OCI-LY7 (cell line): ENCODE measurements around the gene ROBO1. TPM values are rescaled to one million over a fixed set of nuclear protein-coding genes. Genes with fewer than 3 reads are reported as not detected.

Experiments
- BruUV-seq: library from RNA; stranded (reverse); fragments of 400-500 nt; replicated peaks from 2 replicates; lab custom pipeline; 2021; lab: Mats Ljungman, UMichigan
- CTCF ChIA-PET: fragments of 300-600 bp; sonication (Branson Sonifier 250); formaldehyde crosslinking; loops from one replicate; lab custom pipeline; 2022; ENCODE audit warnings: antibody characterized with exemption; ENCODE audit not compliant: unreplicated experiment; lab: Charles Lee
- POLR2A ChIA-PET: fragments of 300-600 bp; sonication (Branson Sonifier 250); formaldehyde crosslinking; loops from one replicate; lab custom pipeline; 2022; ENCODE audit warnings: antibody characterized with exemption; lab: Charles Lee
- DNase-seq: peaks from one replicate; pipeline ENCODE4 v3.0.0-alpha.2; 2015; ENCODE audit warnings: low spot score
- H2AFZ ChIP-seq: fragments of 200-600 bp; sonication (generic), shearing (Covaris generic); 2 replicates; pipeline ENCODE4 v1.6.1; 2014; ENCODE audit warnings: mild to moderate bottlenecking, antibody characterized with exemption, low read length, moderate library complexity
- H3K27ac ChIP-seq: fragments of 200-600 bp; sonication (generic); 2 replicates; pipeline ENCODE4 v1.5.1; 2014; ENCODE audit warnings: mixed run types, low read depth, mild to moderate bottlenecking, moderate library complexity, low read length, inconsistent platforms; ENCODE audit not compliant: poor library complexity, severe bottlenecking
- H3K36me3 ChIP-seq: fragments of 200-600 bp; sonication (generic); 2 replicates; pipeline ENCODE4 v1.6.1; 2014; ENCODE audit warnings: mild to moderate bottlenecking, antibody characterized with exemption, low read length, moderate library complexity, mixed read lengths; ENCODE audit not compliant: insufficient read depth
- H3K4me1 ChIP-seq: fragments of 200-600 bp; sonication (generic); 2 replicates; pipeline ENCODE4 v1.5.1; 2014; ENCODE audit warnings: mild to moderate bottlenecking, low read length; ENCODE audit not compliant: insufficient read depth, poor library complexity, severe bottlenecking
- H3K4me2 ChIP-seq: fragments of 200-600 bp; sonication (generic); 2 replicates; pipeline ENCODE4 v1.6.1; 2014; ENCODE audit warnings: mild to moderate bottlenecking, low read length
- H3K4me3 ChIP-seq: fragments of 200-600 bp; sonication (generic); 2 replicates; pipeline ENCODE4 v1.5.1; 2014; ENCODE audit warnings: mild to moderate bottlenecking, low read depth, low read length; ENCODE audit not compliant: poor library complexity, severe bottlenecking
- H3K79me2 ChIP-seq: fragments of 200-600 bp; sonication (generic); 2 replicates; pipeline ENCODE4 v1.6.1; 2016; ENCODE audit warnings: low read depth, mild to moderate bottlenecking, low read length, moderate library complexity, mixed read lengths; ENCODE audit not compliant: insufficient read depth
- H3K9me2 ChIP-seq: fragments of 200-600 bp; sonication (generic); 2 replicates; pipeline ENCODE4 v1.6.1; 2016; ENCODE audit warnings: mild to moderate bottlenecking, low read length, mixed read lengths; ENCODE audit not compliant: insufficient read depth
- H3K9me3 ChIP-seq: fragments of 200-600 bp; sonication (generic); 2 replicates; pipeline ENCODE4 v1.6.1; 2014; ENCODE audit warnings: mild to moderate bottlenecking, mixed run types, low read length, mixed read lengths
- H4K20me1 ChIP-seq: fragments of 200-600 bp; sonication (generic); 2 replicates; pipeline ENCODE4 v1.6.1; 2014; ENCODE audit warnings: mild to moderate bottlenecking, antibody characterized with exemption, low read length, moderate library complexity, mixed read lengths; ENCODE audit not compliant: insufficient read depth
- CTCF ChIP-seq: fragments of 200-600 bp; sonication (generic); conservative IDR thresholded peaks from 2 replicates; pipeline ENCODE4 v1.5.1; 2014; ENCODE audit warnings: mild to moderate bottlenecking, antibody characterized with exemption, low read length, moderate library complexity, mixed read lengths
- EZH2phosphoT487 ChIP-seq: fragments of 200-600 bp; sonication (generic); IDR thresholded peaks from 2 replicates; pipeline ENCODE4 v1.6.1; 2018; ENCODE audit warnings: low read depth, borderline replicate concordance, mild to moderate bottlenecking, mixed run types, antibody characterized with exemption, low read length, moderate library complexity, mixed read lengths
- intact Hi-C: fragments of 100-400 bp; cut with micrococcal nuclease; formaldehyde crosslinking; loops from one replicate; pipeline ENCODE4 v1.10.0; 2022; ENCODE audit not compliant: unreplicated experiment
- total RNA-seq, 2 experiments: library from RNA; depleted of rRNA in 1 of 2; stranded (reverse); fragments of >200 nt in 1 of 2; shearing (Covaris generic) in 1 of 2; gene quantifications; 2 replicates each; pipeline ENCODE4 v1.2.3, GENCODE V29; 2014 to 2022

Gene ROBO1
- total RNA-seq, 2 experiments from 2014 or later: not detected

- no peaks in the 10 kb centered on the region for H4K20me1 ChIP-seq
- POLR2A ChIA-PET: no interaction called here
- no peak overlapping the region for H3K4me3 ChIP-seq
- no peak overlapping the region for H3K27ac ChIP-seq
- H3K36me3 ChIP-seq: no peaks in the 10 kb centered on the region
- no peaks in the 10 kb centered on the region for H3K9me2 ChIP-seq
- TF ChIP-seq EZH2phosphoT487: no peak
- TF ChIP-seq CTCF: no peak
- no peak for DNase-seq
- no peaks in the 10 kb centered on the region for H3K79me2 ChIP-seq
- intact Hi-C loops: no loop called here
- H3K9me3 ChIP-seq: no peaks in the 10 kb centered on the region
- BruUV-seq: no TSS peak
- H3K4me1 ChIP-seq: no peaks in the 10 kb centered on the region
- no peak overlapping the region for H2AFZ ChIP-seq
- CTCF ChIA-PET: no interaction called here
- no peak overlapping the region for H3K4me2 ChIP-seq
Measured at GRCh38 chr3:78830470-78830869, 937.3 kb downstream of the ROBO1 start.

GRCh38 chr3:78827618-78828017, 940.2 kb downstream of the ROBO1 start:
- no peak overlapping the region for H2AFZ ChIP-seq
- H3K79me2 ChIP-seq: no peaks in the 10 kb centered on the region
- no peaks in the 10 kb centered on the region for H4K20me1 ChIP-seq
- H3K4me1 ChIP-seq: no peaks in the 10 kb centered on the region
- H3K4me3 ChIP-seq: no peak overlapping the region
- H3K9me2 ChIP-seq: no peaks in the 10 kb centered on the region
- no peaks in the 10 kb centered on the region for H3K9me3 ChIP-seq
- no peak for DNase-seq
- ChIA-PET POLR2A (no interaction called here), CTCF (no interaction called here)
- no peaks in the 10 kb centered on the region for H3K36me3 ChIP-seq
- no peak overlapping the region for H3K4me2 ChIP-seq
- no TSS peak for BruUV-seq
- TF ChIP-seq CTCF (no peak), EZH2phosphoT487 (no peak)
- no peak overlapping the region for H3K27ac ChIP-seq
- intact Hi-C loops: no loop called here

- intact Hi-C loops: no loop called here
- Histone ChIP-seq H3K79me2 (no peaks in the 10 kb centered on the region), H4K20me1 (no peaks in the 10 kb centered on the region), H3K9me2 (no peaks in the 10 kb centered on the region), H3K27ac (no peak overlapping the region), H3K4me2 (no peak overlapping the region), H2AFZ (no peak overlapping the region), H3K9me3 (no peaks in the 10 kb centered on the region), H3K4me1 (no peaks in the 10 kb centered on the region), H3K36me3 (no peaks in the 10 kb centered on the region), H3K4me3 (no peak overlapping the region)
- ChIA-PET POLR2A (no interaction called here), CTCF (no interaction called here)
- BruUV-seq: no TSS peak
- no peak for DNase-seq
- TF ChIP-seq EZH2phosphoT487 (no peak), CTCF (no peak)
Measured at GRCh38 chr3:78825858-78826215, 942.0 kb downstream of the ROBO1 start.
